ENCODE data around the gene CTNNA3.
"Not testable (repeated sequence)": the region's sequence is repeated elsewhere in the genome, so short reads cannot be mapped to it uniquely, and the experiment has no call there.

Gene CTNNA3

GRCh38 chr10:67571503-67571902, 124.5 kb downstream of the CTNNA3 start:
- no peak for DNase-seq
- no peaks in the 10 kb centered on the region for H3K4me1 ChIP-seq
- TF ChIP-seq CTCF (IDR thresholded peaks at IDR 0.05; ENCODE audit: low read depth, low read length): no peak
- H3K4me3 ChIP-seq (ENCODE audit: low read depth, low read length): no peak overlapping the region
- no peaks in the 10 kb centered on the region for H3K27me3 ChIP-seq
- no peaks in the 10 kb centered on the region for H3K9me3 ChIP-seq
- H3K36me3 ChIP-seq: no peaks in the 10 kb centered on the region

GRCh38 chr10:67558311-67558710, 137.7 kb downstream of the CTNNA3 start:
- not testable (repeated sequence) for H3K9me3 ChIP-seq; DNase-seq; H3K27me3 ChIP-seq; H3K4me1 ChIP-seq; H3K4me3 ChIP-seq (ENCODE audit: low read depth, low read length); H3K36me3 ChIP-seq

GRCh38 chr10:67553254-67553653, 142.7 kb downstream of the CTNNA3 start:
- Histone ChIP-seq H3K4me3 (ENCODE audit: low read depth, low read length) (no peak overlapping the region), H3K27me3 (no peaks in the 10 kb centered on the region), H3K9me3 (no peaks in the 10 kb centered on the region), H3K36me3 (no peaks in the 10 kb centered on the region), H3K4me1 (no peaks in the 10 kb centered on the region)
- TF ChIP-seq CTCF (IDR thresholded peaks at IDR 0.05; ENCODE audit: low read depth, low read length): no peak
- DNase-seq: no peak

GRCh38 chr10:67550838-67551402, 145.1 kb downstream of the CTNNA3 start:
- no peaks in the 10 kb centered on the region for H3K9me3 ChIP-seq
- no peaks in the 10 kb centered on the region for H3K36me3 ChIP-seq
- no peak overlapping the region for H3K4me3 ChIP-seq (ENCODE audit: low read depth, low read length)
- H3K4me1 ChIP-seq: no peaks in the 10 kb centered on the region
- H3K27me3 ChIP-seq: no peaks in the 10 kb centered on the region
- no peak for TF ChIP-seq CTCF (IDR thresholded peaks at IDR 0.05; ENCODE audit: low read depth, low read length)
- no peak for DNase-seq

- no peak overlapping the region for H3K4me3 ChIP-seq (ENCODE audit: low read depth, low read length)
- no peaks in the 10 kb centered on the region for H3K36me3 ChIP-seq
- no peaks in the 10 kb centered on the region for H3K27me3 ChIP-seq
- no peak for TF ChIP-seq CTCF (IDR thresholded peaks at IDR 0.05; ENCODE audit: low read depth, low read length)
- no peaks in the 10 kb centered on the region for H3K9me3 ChIP-seq
- no peaks in the 10 kb centered on the region for H3K4me1 ChIP-seq
- no peak for DNase-seq
These were observed 145.9 kb downstream of the CTNNA3 start for GRCh38 chr10:67550046-67550445.

- Histone ChIP-seq H3K36me3 (no peaks in the 10 kb centered on the region), H3K4me3 (ENCODE audit: low read depth, low read length) (no peak overlapping the region), H3K9me3 (no peaks in the 10 kb centered on the region), H3K27me3 (no peaks in the 10 kb centered on the region), H3K4me1 (no peaks in the 10 kb centered on the region)
- DNase-seq: no peak
- TF ChIP-seq CTCF (IDR thresholded peaks at IDR 0.05; ENCODE audit: low read depth, low read length): no peak
These were observed 146.6 kb downstream of the CTNNA3 start for GRCh38 chr10:67549390-67549789.

GRCh38 chr10:67541411-67541810, 154.6 kb downstream of the CTNNA3 start:
- Histone ChIP-seq H3K27me3 (0 out of 2 replicates have a peak, but pooled peaks cover 4% of the 10 kb centered on the region), H3K4me3 (ENCODE audit: low read depth, low read length) (no peak overlapping the region), H3K36me3 (no peaks in the 10 kb centered on the region), H3K4me1 (no peaks in the 10 kb centered on the region), H3K9me3 (no peaks in the 10 kb centered on the region)
- no peak for DNase-seq
- no peak for TF ChIP-seq CTCF (IDR thresholded peaks at IDR 0.05; ENCODE audit: low read depth, low read length)

Data from BE2C (cell line).